Breast epithelium (tissue), 4 donors: ENCODE results near the gene HOXB6. TPM values are rescaled to one million over a fixed set of nuclear protein-coding genes. Genes with fewer than 3 reads are reported as not detected.

Source experiments
- DNase-seq, 2 donors: peaks; one replicate each; pipeline ENCODE4 v3.0.0-alpha.2; 2019; ENCODE audit warnings: low spot score in 2 of 2
- H3K27ac ChIP-seq, 2 donors: fragments of 200-600 bp; sonication (generic) in 1 of 2; one replicate each; pipeline ENCODE4 v1.5.1; 2016 to 2019; ENCODE audit warnings: mild to moderate bottlenecking in 1 of 2
- H3K27me3 ChIP-seq, 2 donors: fragments of 200-600 bp; sonication (generic) in 1 of 2; one replicate each; pipeline versions ENCODE4 v1.5.1 to v1.6.0; 2017 to 2019; ENCODE audit warnings: control low read depth in 1 of 2, mild to moderate bottlenecking in 1 of 2
- H3K36me3 ChIP-seq: fragments of 200-600 bp; one replicate; pipeline ENCODE4 v1.5.1; 2019
- H3K4me1 ChIP-seq, 2 donors: fragments of 200-600 bp; sonication (generic); one replicate each; pipeline ENCODE4 v1.5.1; 2016 to 2019; ENCODE audit warnings: control low read depth in 1 of 2
- H3K4me3 ChIP-seq, 3 donors: fragments of 200-600 bp; sonication (generic); 1 replicate in 2 of 3; 2 replicates in 1 of 3; pipeline ENCODE4 v1.5.1; 2016 to 2019; ENCODE audit warnings: mild to moderate bottlenecking in 3 of 3, moderate library complexity in 2 of 3
- H3K9me3 ChIP-seq, 2 donors: fragments of 200-600 bp; sonication (generic) in 1 of 2; one replicate each; pipeline ENCODE4 v1.5.1; 2016 to 2019; ENCODE audit warnings: control low read depth in 1 of 2
- CTCF ChIP-seq, 3 donors: fragments of 450-650 bp; IDR thresholded peaks; one replicate each; pipeline ENCODE4 v1.5.1; 2016 to 2017; ENCODE audit warnings: antibody characterized with exemption in 3 of 3, mild to moderate bottlenecking in 3 of 3, moderate library complexity in 3 of 3
- POLR2A ChIP-seq: fragments of 450-650 bp; IDR thresholded peaks from one replicate; pipeline ENCODE4 v1.6.1; 2016; ENCODE audit warnings: antibody characterized with exemption, mild to moderate bottlenecking, moderate library complexity
- POLR2AphosphoS5 ChIP-seq, 3 donors: sonication (generic); formaldehyde crosslinking; IDR thresholded peaks; one replicate each; pipeline ENCODE4 v1.6.1; 2017; ENCODE audit warnings: antibody characterized with exemption in 3 of 3
- intact Hi-C: fragments of 100-400 bp; cut with DNase I; formaldehyde crosslinking; loops from one replicate; pipeline ENCODE4 v1.15.1; 2023; ENCODE audit warnings: low total_unique reads
- total RNA-seq, 3 donors: library from RNA; depleted of rRNA; stranded (reverse); fragments of >200 nt; gene quantifications; one replicate each; pipeline ENCODE4 v1.1.0, GENCODE V29; 2016

The HOXB6 gene
- total RNA-seq, 3 donors from 2014 or later = 1.0 to 24.9 (median 18.2) TPM

GRCh38 chr17:48610282-48611211 lies 5.8 kb upstream of the HOXB6 start, which contains the start of gene HOXB7:
TSS of gene HOXB7 (minus strand) at chr17:48611017. CDS start at chr17:48610918, 99 bp downstream.
- Histone ChIP-seq H3K4me1 (no peaks in the 10 kb centered on the region), H3K9me3 (no peaks in the 10 kb centered on the region), H3K36me3 (no peaks in the 10 kb centered on the region), H3K27me3 (peaks cover 16 to 97% of the 10 kb centered on the region in 2 donors), H3K27ac (peak within 1 kb of the TSS; percentile 45 to 81), H3K4me3 (peak within 1 kb of the TSS; percentile 54 to 78 (median 68))
- TF ChIP-seq CTCF (IDR thresholded peaks at IDR 0.05) (no peak), POLR2A (no peak), POLR2AphosphoS5 (IDR thresholded peaks at IDR 0.05) (peak in 1 of 3 donors; percentile 11)
- intact Hi-C loops = no loop called here
- no peak for DNase-seq

GRCh38 chr17:48609759-48610281 lies 5.0 kb upstream of the HOXB6 start:
- intact Hi-C loops = no loop called here
- H3K27ac ChIP-seq = peak overlapping the region; percentile 45 to 81
- no peaks in the 10 kb centered on the region for H3K4me1 ChIP-seq
- no peaks in the 10 kb centered on the region for H3K36me3 ChIP-seq
- H3K9me3 ChIP-seq = no peaks in the 10 kb centered on the region
- DNase-seq = no peak
- peaks cover 16 to 97% of the 10 kb centered on the region in 2 donors for H3K27me3 ChIP-seq
- no peak for TF ChIP-seq POLR2A
- no peak for TF ChIP-seq POLR2AphosphoS5 (IDR thresholded peaks at IDR 0.05)
- no peak for TF ChIP-seq CTCF (IDR thresholded peaks at IDR 0.05)
- peak overlapping the region; percentile 54 to 78 (median 68) for H3K4me3 ChIP-seq

- intact Hi-C loops = no loop called here
- Histone ChIP-seq H3K4me1 (no peaks in the 10 kb centered on the region), H3K9me3 (no peaks in the 10 kb centered on the region), H3K27ac (no peak overlapping the region), H3K27me3 (peaks cover 10 to 97% of the 10 kb centered on the region in 2 donors), H3K4me3 (no peak overlapping the region), H3K36me3 (no peaks in the 10 kb centered on the region)
- DNase-seq = no peak
- TF ChIP-seq POLR2AphosphoS5 (IDR thresholded peaks at IDR 0.05) (no peak), POLR2A (no peak), CTCF (IDR thresholded peaks at IDR 0.05) (no peak)
Observed at GRCh38 chr17:48609033-48609432, 4.2 kb upstream of the HOXB6 start.

GRCh38 chr17:48608494-48608834 lies 3.7 kb upstream of the HOXB6 start:
- TF ChIP-seq POLR2A (no peak), CTCF (IDR thresholded peaks at IDR 0.05) (no peak), POLR2AphosphoS5 (IDR thresholded peaks at IDR 0.05) (no peak)
- H3K4me1 ChIP-seq = no peaks in the 10 kb centered on the region
- intact Hi-C loops = loop anchor here (1.0 kb wide), 1 partner anchor 16 kb away; no protein-coding TSS in a partner anchor
- peaks cover 10 to 97% of the 10 kb centered on the region in 2 donors for H3K27me3 ChIP-seq
- no peak for DNase-seq
- H3K9me3 ChIP-seq = no peaks in the 10 kb centered on the region
- H3K4me3 ChIP-seq = no peak overlapping the region
- H3K36me3 ChIP-seq = no peaks in the 10 kb centered on the region
- H3K27ac ChIP-seq = no peak overlapping the region
